AG04449 (cell line): ENCODE data around the gene GMPPA.

Experiments used
- CTCF ChIA-PET: fragments of 350-600 bp; formaldehyde crosslinking; extraction: SDS; loops from one replicate; lab custom pipeline; 2021; ENCODE audit warnings: antibody characterized with exemption; lab: Yijun Ruan, JAX
- POLR2A ChIA-PET: fragments of 400-600, 350-600 bp; formaldehyde crosslinking; extraction: SDS; loops from one replicate; lab custom pipeline; 2020; ENCODE audit warnings: antibody characterized with exemption, inconsistent platforms; lab: Yijun Ruan, JAX
- DNase-seq: peaks from one replicate; pipeline ENCODE4 v3.0.0-alpha.2; 2010; ENCODE audit warnings: low read depth, low spot score
- H3K4me3 ChIP-seq: 2 replicates; pipeline ENCODE4 v1.5.1; 2011; ENCODE audit warnings: low read depth, mild to moderate bottlenecking, control low read depth, low read length
- CTCF ChIP-seq: IDR thresholded peaks from one replicate; pipeline ENCODE4 v1.5.1; 2011; ENCODE audit warnings: mild to moderate bottlenecking, moderate library complexity, low read length, control low read depth, inconsistent platforms; ENCODE audit not compliant: insufficient read depth; ENCODE audit errors: missing control alignments

GMPPA gene

GRCh38 chr2:219475278-219475677, 23.4 kb upstream of the GMPPA start:
- ChIA-PET CTCF (interaction anchor here (0.6 to 21.1 kb wide), 16 partner anchors 15 to 72 kb away, joined by 3 to 513 read pairs (median 9); partner anchors contain the start of gene GMPPA), POLR2A (interaction anchor here (0.6 to 1.2 kb wide), 3 partner anchors 12 to 35 kb away, joined by 3 to 5 read pairs (median 4); no protein-coding TSS in a partner anchor)
- TF ChIP-seq CTCF: no peak
- no peak overlapping the region for H3K4me3 ChIP-seq
- DNase-seq: no peak

- no peak overlapping the region for H3K4me3 ChIP-seq
- TF ChIP-seq CTCF: peak; percentile 86
- ChIA-PET POLR2A (interaction anchor here (0.6 to 1.2 kb wide), 3 partner anchors 13 to 63 kb away, joined by 3 to 5 read pairs (median 3); no protein-coding TSS in a partner anchor), CTCF (interaction anchor here (0.6 to 21.1 kb wide), 27 partner anchors 9 to 214 kb away, joined by 3 to 513 read pairs (median 6); partner anchors contain the start of gene GMPPA)
- DNase-seq: no peak
Observed at GRCh38 chr2:219475697-219476651, 22.7 kb upstream of the GMPPA start.

GRCh38 chr2:219476652-219477151, 22.0 kb upstream of the GMPPA start:
- CTCF ChIA-PET: interaction anchor here (0.7 to 21.1 kb wide), 23 partner anchors 9 to 213 kb away, joined by 3 to 513 read pairs (median 7); partner anchors contain the start of gene GMPPA

GRCh38 chr2:219477179-219477578, 21.5 kb upstream of the GMPPA start:
- H3K4me3 ChIP-seq: no peak overlapping the region
- no peak for TF ChIP-seq CTCF
- no peak for DNase-seq
- POLR2A ChIA-PET: no interaction called here
- CTCF ChIA-PET: interaction anchor here (1.2 to 21.1 kb wide), 13 partner anchors 10 to 212 kb away, joined by 6 to 513 read pairs (median 12); partner anchors contain the start of gene GMPPA

More at GRCh38 chr2:219476652-219477151, 22.0 kb upstream of the GMPPA start:
- POLR2A ChIA-PET: interaction anchor here (1.2 kb wide), 1 partner anchor 23 kb away, joined by 5 read pairs; no protein-coding TSS in a partner anchor
- no peak for TF ChIP-seq CTCF
- no peak overlapping the region for H3K4me3 ChIP-seq
- no peak for DNase-seq

- no peak overlapping the region for H3K4me3 ChIP-seq
- POLR2A ChIA-PET: no interaction called here
- TF ChIP-seq CTCF: no peak
- no peak for DNase-seq
- CTCF ChIA-PET: interaction anchor here (1.0 to 21.1 kb wide), 12 partner anchors 10 to 212 kb away, joined by 4 to 513 read pairs (median 17); partner anchors contain the start of gene GMPPA
Observed at GRCh38 chr2:219477815-219478214, 20.9 kb upstream of the GMPPA start.
